ENCODE results near the gene FILIP1L. TPM values are rescaled to one million over a fixed set of nuclear protein-coding genes. Genes with fewer than 3 reads are reported as not detected.

Gene FILIP1L
- total RNA-seq, 1 donor from 2014 or later = 0.15 TPM

- H3F3A ChIP-seq (ENCODE audit: low read depth) = no peaks in the 10 kb centered on the region
- H3K36me3 ChIP-seq = no peaks in the 10 kb centered on the region
- H4K20me1 ChIP-seq (ENCODE audit: low read depth) = no peaks in the 10 kb centered on the region
- no peaks in the 10 kb centered on the region for H3K27me3 ChIP-seq
- Mint-ChIP-seq H3K27ac (no peak overlapping the region), H3K9me3 (no peaks in the 10 kb centered on the region), H3K4me3 (no peak overlapping the region), H3K36me3 (peaks cover 3% of the 10 kb centered on the region), H3K27me3 (ENCODE audit: insufficient read depth, low read depth) (no peaks in the 10 kb centered on the region), H3K4me1 (peaks cover 13% of the 10 kb centered on the region)
- H3K4me1 ChIP-seq = peaks cover 5% of the 10 kb centered on the region
- DNase-seq (ENCODE audit: low spot score) = no peak
- H3K4me3 ChIP-seq = no peak overlapping the region
- no peak overlapping the region for H2AFZ ChIP-seq (replicated peaks)
- H3K9me3 ChIP-seq (ENCODE audit: low read depth) = no peaks in the 10 kb centered on the region
- TF ChIP-seq CTCF (IDR thresholded peaks at IDR 0.05) (no peak), EZH2 (IDR thresholded peaks at IDR 0.05) (no peak), EZH2phosphoT487 (IDR thresholded peaks at IDR 0.05) (no peak)
- H3K9ac ChIP-seq = no peak overlapping the region
- no peaks in the 10 kb centered on the region for H3K79me2 ChIP-seq (ENCODE audit: low read depth)
- no peak overlapping the region for H3K4me2 ChIP-seq
- H3K27ac ChIP-seq = no peak overlapping the region
Measured at GRCh38 chr3:99954914-99955644, 159.2 kb downstream of the FILIP1L start.

GRCh38 chr3:99953596-99953995 lies 160.7 kb downstream of the FILIP1L start:
- H3K27ac Mint-ChIP-seq = no peak overlapping the region
- no peak for DNase-seq (ENCODE audit: low spot score)
- no peak overlapping the region for H3K4me2 ChIP-seq
- no peaks in the 10 kb centered on the region for H3K36me3 ChIP-seq
- H2AFZ ChIP-seq (replicated peaks) = no peak overlapping the region
- H3K9me3 ChIP-seq (ENCODE audit: low read depth) = no peaks in the 10 kb centered on the region
- H3K79me2 ChIP-seq (ENCODE audit: low read depth) = no peaks in the 10 kb centered on the region
- H3K4me1 ChIP-seq = peaks cover 5% of the 10 kb centered on the region
- H3K36me3 Mint-ChIP-seq = peaks cover 2% of the 10 kb centered on the region
- H3K4me1 Mint-ChIP-seq = peaks cover 13% of the 10 kb centered on the region
- no peaks in the 10 kb centered on the region for H4K20me1 ChIP-seq (ENCODE audit: low read depth)
- H3K4me3 ChIP-seq = no peak overlapping the region
- H3K27me3 ChIP-seq = no peaks in the 10 kb centered on the region
- H3F3A ChIP-seq (ENCODE audit: low read depth) = no peaks in the 10 kb centered on the region
- no peaks in the 10 kb centered on the region for H3K9me3 Mint-ChIP-seq
- no peak overlapping the region for H3K9ac ChIP-seq
- H3K4me3 Mint-ChIP-seq = no peak overlapping the region
- TF ChIP-seq CTCF (IDR thresholded peaks at IDR 0.05) (no peak), EZH2phosphoT487 (IDR thresholded peaks at IDR 0.05) (no peak), EZH2 (IDR thresholded peaks at IDR 0.05) (no peak)
- no peaks in the 10 kb centered on the region for H3K27me3 Mint-ChIP-seq (ENCODE audit: insufficient read depth, low read depth)
- no peak overlapping the region for H3K27ac ChIP-seq

- H3K9me3 ChIP-seq (ENCODE audit: low read depth) = no peaks in the 10 kb centered on the region
- H3K4me2 ChIP-seq = no peak overlapping the region
- H3K27ac Mint-ChIP-seq = no peak overlapping the region
- H3K4me3 ChIP-seq = no peak overlapping the region
- no peak for TF ChIP-seq CTCF (IDR thresholded peaks at IDR 0.05)
- H3F3A ChIP-seq (ENCODE audit: low read depth) = no peaks in the 10 kb centered on the region
- no peak overlapping the region for H3K27ac ChIP-seq
- DNase-seq (ENCODE audit: low spot score) = no peak
- H3K27me3 ChIP-seq = no peaks in the 10 kb centered on the region
- H3K9ac ChIP-seq = no peak overlapping the region
- H3K36me3 Mint-ChIP-seq = no peaks in the 10 kb centered on the region
- H4K20me1 ChIP-seq (ENCODE audit: low read depth) = no peaks in the 10 kb centered on the region
- H3K4me1 Mint-ChIP-seq = peaks cover 7% of the 10 kb centered on the region
- no peaks in the 10 kb centered on the region for H3K9me3 Mint-ChIP-seq
- H3K79me2 ChIP-seq (ENCODE audit: low read depth) = no peaks in the 10 kb centered on the region
- H3K4me1 ChIP-seq = no peaks in the 10 kb centered on the region
- H2AFZ ChIP-seq (replicated peaks) = no peak overlapping the region
- no peak overlapping the region for H3K4me3 Mint-ChIP-seq
- no peaks in the 10 kb centered on the region for H3K27me3 Mint-ChIP-seq (ENCODE audit: insufficient read depth, low read depth)
- no peaks in the 10 kb centered on the region for H3K36me3 ChIP-seq
Measured at GRCh38 chr3:99952306-99952705, 162.0 kb downstream of the FILIP1L start.
